Smooth muscle cell (in vitro differentiated cells): ENCODE measurements around the gene EEF1AKMT2. TPM values are rescaled to one million over a fixed set of nuclear protein-coding genes. Genes with fewer than 3 reads are reported as not detected.

ENCODE experiments used
- DNase-seq: peaks from one replicate; lab custom pipeline; 2025; ENCODE audit not compliant: unreplicated experiment; lab: John Stamatoyannopoulos, UW
- H2AFZ ChIP-seq: fragments of 200-600 bp; sonication (generic); 2 replicates; pipeline ENCODE4 v1.6.0; 2016; ENCODE audit warnings: antibody characterized with exemption, low read depth, mild to moderate bottlenecking
- H3F3A ChIP-seq: fragments of 200-600 bp; sonication (generic); 2 replicates; pipeline ENCODE4 v1.6.0; 2017; ENCODE audit warnings: antibody characterized with exemption, low read depth
- H3K27ac ChIP-seq: fragments of 200-600 bp; sonication (generic); 2 replicates; pipeline ENCODE4 v1.5.1; 2016; ENCODE audit warnings: low read depth, mild to moderate bottlenecking
- H3K27me3 ChIP-seq: fragments of 200-600 bp; sonication (generic); 2 replicates; pipeline ENCODE4 v1.6.1; 2016; ENCODE audit warnings: low read depth, mild to moderate bottlenecking
- H3K36me3 ChIP-seq: fragments of 200-600 bp; sonication (generic); 2 replicates; pipeline ENCODE4 v1.5.1; 2016; ENCODE audit warnings: low read depth
- H3K4me1 ChIP-seq: fragments of 200-600 bp; sonication (generic); 2 replicates; pipeline ENCODE4 v1.5.1; 2016; ENCODE audit warnings: low read depth
- H3K4me2 ChIP-seq: fragments of 200-600 bp; sonication (generic); 2 replicates; pipeline ENCODE4 v1.6.0; 2016; ENCODE audit warnings: mild to moderate bottlenecking
- H3K4me3 ChIP-seq: fragments of 200-600 bp; sonication (generic); 2 replicates; pipeline ENCODE4 v1.5.1; 2016; ENCODE audit warnings: mild to moderate bottlenecking
- H3K79me2 ChIP-seq: fragments of 200-600 bp; sonication (generic); 2 replicates; pipeline ENCODE4 v1.6.0; 2016; ENCODE audit warnings: low read depth, mild to moderate bottlenecking
- H3K9ac ChIP-seq: fragments of 200-600 bp; sonication (generic); 2 replicates; pipeline ENCODE4 v1.6.0; 2016; ENCODE audit warnings: low read depth
- H3K9me3 ChIP-seq: fragments of 200-600 bp; sonication (generic); replicated peaks from 2 replicates; pipeline ENCODE4 v1.5.1; 2016; ENCODE audit warnings: low read depth
- H4K20me1 ChIP-seq: fragments of 200-600 bp; sonication (generic); 2 replicates; pipeline ENCODE4 v1.6.0; 2016; ENCODE audit warnings: low read depth
- WGBS: methylation state at CpG from one replicate; pipeline ENCODE4 v1.1.7; 2016; ENCODE audit warnings: low lambda C conversion rate; 5-methylcytosine and 5-hydroxymethylcytosine counted together
- polyA plus RNA-seq: library from polyadenylated mRNA; unstranded; fragments of >200 nt; fragmentation: Nextera tagmentation; extraction: Ambion mirVana; gene quantifications from 2 replicates; pipeline ENCODE4 v1.2.1, GENCODE V29; 2016
- total RNA-seq: library from RNA; depleted of rRNA; stranded (reverse); fragments of >200 nt; gene quantifications from 2 replicates; pipeline ENCODE4 v1.2.3, GENCODE V29; 2014
- TF ChIP-seq, protein P1 (sequence below): fragments of 200-600 bp; sonication (generic); IDR thresholded peaks from 2 replicates; pipeline ENCODE4 v1.5.1; 2017; ENCODE audit warnings: borderline replicate concordance, mild to moderate bottlenecking, antibody characterized with exemption; ENCODE audit not compliant: insufficient read depth, poor library complexity, severe bottlenecking

Gene EEF1AKMT2
- total and polyA plus RNA-seq, 2 experiments from 2014 or later = 20.1 to 26.4 TPM

DNA sequence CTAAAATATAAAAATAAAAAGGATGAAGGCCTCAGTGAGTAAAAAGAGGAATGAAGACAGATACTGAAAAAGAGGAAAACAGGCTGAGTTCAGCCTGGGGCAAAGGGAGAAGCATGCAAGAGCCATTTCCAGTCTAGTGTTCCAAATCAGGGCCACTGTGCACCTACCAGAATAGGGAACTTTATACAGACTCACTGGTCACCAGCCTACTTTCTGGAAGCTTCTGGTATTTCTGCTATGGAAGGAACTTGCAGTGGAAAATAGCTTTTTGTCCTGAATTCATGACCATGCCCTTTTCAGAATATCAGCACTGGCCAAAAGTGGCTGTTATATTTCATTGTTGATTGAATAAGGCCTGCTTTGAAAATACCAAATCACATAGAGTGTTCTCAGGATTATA is 38.8 kb upstream of the EEF1AKMT2 start:
- TF ChIP-seq, protein P1, sequence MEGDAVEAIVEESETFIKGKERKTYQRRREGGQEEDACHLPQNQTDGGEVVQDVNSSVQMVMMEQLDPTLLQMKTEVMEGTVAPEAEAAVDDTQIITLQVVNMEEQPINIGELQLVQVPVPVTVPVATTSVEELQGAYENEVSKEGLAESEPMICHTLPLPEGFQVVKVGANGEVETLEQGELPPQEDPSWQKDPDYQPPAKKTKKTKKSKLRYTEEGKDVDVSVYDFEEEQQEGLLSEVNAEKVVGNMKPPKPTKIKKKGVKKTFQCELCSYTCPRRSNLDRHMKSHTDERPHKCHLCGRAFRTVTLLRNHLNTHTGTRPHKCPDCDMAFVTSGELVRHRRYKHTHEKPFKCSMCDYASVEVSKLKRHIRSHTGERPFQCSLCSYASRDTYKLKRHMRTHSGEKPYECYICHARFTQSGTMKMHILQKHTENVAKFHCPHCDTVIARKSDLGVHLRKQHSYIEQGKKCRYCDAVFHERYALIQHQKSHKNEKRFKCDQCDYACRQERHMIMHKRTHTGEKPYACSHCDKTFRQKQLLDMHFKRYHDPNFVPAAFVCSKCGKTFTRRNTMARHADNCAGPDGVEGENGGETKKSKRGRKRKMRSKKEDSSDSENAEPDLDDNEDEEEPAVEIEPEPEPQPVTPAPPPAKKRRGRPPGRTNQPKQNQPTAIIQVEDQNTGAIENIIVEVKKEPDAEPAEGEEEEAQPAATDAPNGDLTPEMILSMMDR = no peak
- no peak for DNase-seq
- peaks cover 47% of the 10 kb centered on the region for H3K36me3 ChIP-seq

DNA sequence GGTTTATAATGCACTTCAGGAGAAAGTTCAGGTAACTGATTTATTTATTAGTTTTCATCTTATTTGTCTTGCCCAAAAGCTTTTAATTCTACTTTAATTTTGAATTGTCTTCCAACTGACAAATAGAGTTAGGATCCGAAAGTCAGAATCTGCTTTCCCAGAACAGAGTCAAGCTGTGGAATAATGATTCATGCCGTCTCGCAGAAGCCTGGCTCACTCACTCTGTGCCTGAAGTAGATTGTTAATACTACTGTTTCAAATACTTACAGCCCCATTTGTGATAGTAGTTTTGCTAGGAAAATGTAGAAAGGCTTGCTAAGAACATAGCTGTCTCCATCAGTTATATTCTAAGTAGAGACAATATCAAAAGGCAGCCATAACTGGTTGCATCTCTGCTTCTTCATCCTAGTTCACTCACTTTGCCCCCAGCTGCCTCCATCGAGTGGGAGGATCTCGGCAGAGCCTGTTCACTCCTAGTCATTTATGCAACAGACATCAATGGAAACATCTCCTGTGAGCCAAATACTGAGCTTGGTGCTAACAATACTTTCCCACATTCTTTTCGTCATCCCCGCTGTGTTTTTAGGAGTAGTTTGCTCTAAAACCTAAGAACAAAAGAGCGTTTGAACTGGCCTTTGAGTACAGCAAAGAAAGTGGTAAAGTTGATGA is 37.9 kb upstream of the EEF1AKMT2 start:
- Histone ChIP-seq H3K36me3 (peaks cover 38% of the 10 kb centered on the region), H3F3A (no peaks in the 10 kb centered on the region), H3K79me2 (no peaks in the 10 kb centered on the region), H2AFZ (no peak overlapping the region), H3K4me3 (no peak overlapping the region), H4K20me1 (no peaks in the 10 kb centered on the region), H3K4me2 (no peak overlapping the region), H3K27ac (no peak overlapping the region), H3K27me3 (no peaks in the 10 kb centered on the region), H3K9me3 (no peaks in the 10 kb centered on the region), H3K4me1 (no peaks in the 10 kb centered on the region), H3K9ac (no peak overlapping the region)
- 96% methylated on average over 8 of the region's 8 CpGs for WGBS
- TF ChIP-seq, protein P1 = no peak
- no peak for DNase-seq

More for the DNA sequence above, 38.8 kb upstream of the EEF1AKMT2 start:
- Histone ChIP-seq H3K9ac (no peak overlapping the region), H3K79me2 (no peaks in the 10 kb centered on the region), H3K27me3 (no peaks in the 10 kb centered on the region), H3K4me3 (no peak overlapping the region), H2AFZ (no peak overlapping the region), H3F3A (no peaks in the 10 kb centered on the region), H3K27ac (no peak overlapping the region), H3K4me1 (no peaks in the 10 kb centered on the region), H3K9me3 (no peaks in the 10 kb centered on the region), H3K4me2 (no peak overlapping the region), H4K20me1 (no peaks in the 10 kb centered on the region)

DNA sequence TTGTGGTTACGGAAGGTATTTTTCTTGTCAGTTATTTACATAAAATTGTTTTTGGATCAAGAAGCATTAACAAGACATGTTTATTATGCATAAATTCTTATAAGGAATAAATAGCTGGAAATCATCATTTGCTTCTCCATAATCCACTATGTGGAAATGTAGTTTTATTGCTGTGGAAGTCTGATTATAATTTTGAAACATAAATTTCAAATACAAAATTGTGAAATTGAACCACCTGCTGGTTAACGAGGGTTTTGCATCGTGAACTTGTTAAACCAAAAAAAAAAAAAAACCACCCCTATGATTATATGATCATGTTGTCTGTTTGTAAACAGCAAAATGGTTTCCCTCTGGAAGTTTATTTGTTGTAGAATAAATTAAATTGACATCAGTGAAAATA is 35.8 kb upstream of the EEF1AKMT2 start:
- Histone ChIP-seq H3K79me2 (no peaks in the 10 kb centered on the region), H2AFZ (no peak overlapping the region), H3K4me2 (no peak overlapping the region), H3K27ac (no peak overlapping the region), H3F3A (no peaks in the 10 kb centered on the region), H3K4me3 (no peak overlapping the region), H4K20me1 (no peaks in the 10 kb centered on the region), H3K9ac (no peak overlapping the region), H3K27me3 (no peaks in the 10 kb centered on the region), H3K4me1 (no peaks in the 10 kb centered on the region), H3K9me3 (no peaks in the 10 kb centered on the region), H3K36me3 (peaks cover 37% of the 10 kb centered on the region)
- no peak for DNase-seq
- TF ChIP-seq, protein P1 = peak; percentile 47
- WGBS = 89% methylated on average over 3 of the region's 3 CpGs

DNA sequence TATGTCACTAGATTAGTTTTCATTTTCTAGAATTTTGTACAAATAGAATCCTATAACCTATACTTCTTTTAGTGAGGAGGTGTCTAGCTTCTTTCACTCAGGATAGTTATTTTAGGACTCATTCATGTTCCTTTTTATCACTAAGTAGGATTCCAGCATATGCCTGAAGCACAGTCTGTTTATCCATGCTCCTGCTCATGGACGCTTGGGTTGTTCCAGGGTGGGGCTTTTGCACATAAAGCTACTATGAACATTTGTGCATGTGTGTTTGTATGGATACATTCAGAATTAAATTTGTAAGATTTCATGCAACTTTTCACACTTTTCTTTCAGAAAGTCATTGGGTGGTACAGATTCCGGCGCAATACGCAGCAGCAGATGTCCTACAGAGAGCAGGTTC is 34.6 kb upstream of the EEF1AKMT2 start:
- Histone ChIP-seq H4K20me1 (no peaks in the 10 kb centered on the region), H3K4me3 (no peak overlapping the region), H3F3A (no peaks in the 10 kb centered on the region), H3K4me1 (no peaks in the 10 kb centered on the region), H3K36me3 (peaks cover 33% of the 10 kb centered on the region), H2AFZ (no peak overlapping the region), H3K27ac (no peak overlapping the region), H3K9me3 (no peaks in the 10 kb centered on the region), H3K79me2 (no peaks in the 10 kb centered on the region), H3K27me3 (no peaks in the 10 kb centered on the region), H3K4me2 (no peak overlapping the region), H3K9ac (no peak overlapping the region)
- DNase-seq = no peak
- TF ChIP-seq, protein P1 = no peak
- 98% methylated on average over 4 of the region's 4 CpGs for WGBS
